ENCODE data around the gene TSPAN7.

DNA sequence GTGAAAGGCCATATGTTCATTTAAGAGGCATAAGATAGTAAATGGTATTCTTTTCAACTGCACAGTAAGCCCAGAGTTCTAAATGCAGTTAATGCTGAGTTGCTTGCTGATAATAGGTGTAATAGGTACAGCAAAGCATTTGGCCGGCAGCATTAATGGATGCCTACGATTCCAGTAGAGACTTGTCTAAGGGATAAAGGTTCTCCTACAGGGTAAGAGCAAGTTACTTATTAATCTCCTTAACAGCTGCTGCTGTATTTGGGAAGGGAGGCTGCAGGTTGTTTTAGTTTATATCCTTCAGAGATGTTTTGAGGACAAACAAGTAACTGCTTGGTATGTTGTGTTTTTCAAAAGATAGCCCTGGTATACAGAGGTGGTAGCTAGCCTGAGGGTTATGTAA is 16.8 kb downstream of the TSPAN7 start:
- TF ChIP-seq, protein P1, sequence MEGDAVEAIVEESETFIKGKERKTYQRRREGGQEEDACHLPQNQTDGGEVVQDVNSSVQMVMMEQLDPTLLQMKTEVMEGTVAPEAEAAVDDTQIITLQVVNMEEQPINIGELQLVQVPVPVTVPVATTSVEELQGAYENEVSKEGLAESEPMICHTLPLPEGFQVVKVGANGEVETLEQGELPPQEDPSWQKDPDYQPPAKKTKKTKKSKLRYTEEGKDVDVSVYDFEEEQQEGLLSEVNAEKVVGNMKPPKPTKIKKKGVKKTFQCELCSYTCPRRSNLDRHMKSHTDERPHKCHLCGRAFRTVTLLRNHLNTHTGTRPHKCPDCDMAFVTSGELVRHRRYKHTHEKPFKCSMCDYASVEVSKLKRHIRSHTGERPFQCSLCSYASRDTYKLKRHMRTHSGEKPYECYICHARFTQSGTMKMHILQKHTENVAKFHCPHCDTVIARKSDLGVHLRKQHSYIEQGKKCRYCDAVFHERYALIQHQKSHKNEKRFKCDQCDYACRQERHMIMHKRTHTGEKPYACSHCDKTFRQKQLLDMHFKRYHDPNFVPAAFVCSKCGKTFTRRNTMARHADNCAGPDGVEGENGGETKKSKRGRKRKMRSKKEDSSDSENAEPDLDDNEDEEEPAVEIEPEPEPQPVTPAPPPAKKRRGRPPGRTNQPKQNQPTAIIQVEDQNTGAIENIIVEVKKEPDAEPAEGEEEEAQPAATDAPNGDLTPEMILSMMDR (IDR thresholded peaks at IDR 0.05) = no peak
- no peak for TF ChIP-seq POLR2A (IDR thresholded peaks at IDR 0.05)
